ENCODE data around the gene PRPH2.

The PRPH2 gene

DNA sequence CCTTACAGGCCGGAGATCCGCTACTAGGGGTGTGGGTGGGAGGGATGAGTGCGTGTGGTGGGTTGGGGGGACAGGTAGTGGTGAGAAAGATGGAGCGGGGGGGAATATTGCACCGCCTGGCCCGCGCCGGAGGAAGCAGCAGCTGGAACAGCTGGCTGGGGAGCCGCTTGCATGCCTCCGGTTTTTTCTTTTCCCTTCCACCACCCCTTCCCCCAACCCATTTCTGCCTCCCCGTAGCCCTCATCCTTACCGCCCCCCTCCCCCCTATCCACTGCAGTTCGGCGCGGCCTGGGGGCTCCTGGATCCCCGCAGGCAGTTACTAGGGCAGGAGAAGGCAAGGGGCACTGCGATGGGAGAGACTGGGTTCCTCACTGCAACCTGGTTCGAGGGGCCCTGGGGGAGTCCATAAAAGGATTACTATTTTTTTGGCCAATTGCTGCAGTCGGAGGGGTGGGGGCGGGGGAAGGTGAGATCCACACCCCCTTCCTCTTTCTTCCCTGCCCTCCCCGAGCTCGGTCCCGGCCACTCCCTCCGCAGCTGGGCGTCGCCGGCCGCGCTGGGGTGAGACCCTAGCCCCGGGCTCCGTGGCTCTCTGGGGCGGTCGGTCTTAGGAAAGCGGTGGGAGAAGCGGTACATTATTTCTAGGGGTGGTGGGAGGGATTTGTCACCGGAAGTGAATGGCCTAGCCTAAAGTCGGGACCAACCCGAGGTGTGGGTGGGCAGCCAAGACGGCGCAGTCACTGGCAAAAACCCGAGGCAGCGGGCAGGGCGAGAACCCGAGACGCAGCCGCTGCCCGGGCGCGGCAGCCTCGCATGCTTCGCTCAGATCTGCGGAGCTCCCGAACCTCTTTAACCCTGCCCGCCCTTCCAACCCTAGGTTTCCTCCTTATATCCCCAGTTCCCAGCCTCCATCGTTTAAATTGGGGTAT is 24.3 kb upstream of the PRPH2 start:
- Histone ChIP-seq H3K27me3 (ENCODE audit: insufficient read depth, poor library complexity, severe bottlenecking) (no peaks in the 10 kb centered on the region), H3K27ac (ENCODE audit: poor library complexity, severe bottlenecking) (peak overlapping the region; percentile 94), H3K4me1 (ENCODE audit: insufficient read depth, poor library complexity, severe bottlenecking) (peaks cover 24% of the 10 kb centered on the region), H3K4me3 (ENCODE audit: severe bottlenecking) (peak overlapping the region; percentile 76), H3K36me3 (ENCODE audit: low read depth) (no peaks in the 10 kb centered on the region), H3K9me3 (ENCODE audit: severe bottlenecking) (no peaks in the 10 kb centered on the region)
- TF ChIP-seq, protein P1, sequence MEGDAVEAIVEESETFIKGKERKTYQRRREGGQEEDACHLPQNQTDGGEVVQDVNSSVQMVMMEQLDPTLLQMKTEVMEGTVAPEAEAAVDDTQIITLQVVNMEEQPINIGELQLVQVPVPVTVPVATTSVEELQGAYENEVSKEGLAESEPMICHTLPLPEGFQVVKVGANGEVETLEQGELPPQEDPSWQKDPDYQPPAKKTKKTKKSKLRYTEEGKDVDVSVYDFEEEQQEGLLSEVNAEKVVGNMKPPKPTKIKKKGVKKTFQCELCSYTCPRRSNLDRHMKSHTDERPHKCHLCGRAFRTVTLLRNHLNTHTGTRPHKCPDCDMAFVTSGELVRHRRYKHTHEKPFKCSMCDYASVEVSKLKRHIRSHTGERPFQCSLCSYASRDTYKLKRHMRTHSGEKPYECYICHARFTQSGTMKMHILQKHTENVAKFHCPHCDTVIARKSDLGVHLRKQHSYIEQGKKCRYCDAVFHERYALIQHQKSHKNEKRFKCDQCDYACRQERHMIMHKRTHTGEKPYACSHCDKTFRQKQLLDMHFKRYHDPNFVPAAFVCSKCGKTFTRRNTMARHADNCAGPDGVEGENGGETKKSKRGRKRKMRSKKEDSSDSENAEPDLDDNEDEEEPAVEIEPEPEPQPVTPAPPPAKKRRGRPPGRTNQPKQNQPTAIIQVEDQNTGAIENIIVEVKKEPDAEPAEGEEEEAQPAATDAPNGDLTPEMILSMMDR (IDR thresholded peaks at IDR 0.05; ENCODE audit: poor library complexity, severe bottlenecking) = no peak
- DNase-seq (ENCODE audit: low spot score) (peak; percentile 90), ATAC-seq (ENCODE audit: low read depth) (peak; percentile 72)

DNA sequence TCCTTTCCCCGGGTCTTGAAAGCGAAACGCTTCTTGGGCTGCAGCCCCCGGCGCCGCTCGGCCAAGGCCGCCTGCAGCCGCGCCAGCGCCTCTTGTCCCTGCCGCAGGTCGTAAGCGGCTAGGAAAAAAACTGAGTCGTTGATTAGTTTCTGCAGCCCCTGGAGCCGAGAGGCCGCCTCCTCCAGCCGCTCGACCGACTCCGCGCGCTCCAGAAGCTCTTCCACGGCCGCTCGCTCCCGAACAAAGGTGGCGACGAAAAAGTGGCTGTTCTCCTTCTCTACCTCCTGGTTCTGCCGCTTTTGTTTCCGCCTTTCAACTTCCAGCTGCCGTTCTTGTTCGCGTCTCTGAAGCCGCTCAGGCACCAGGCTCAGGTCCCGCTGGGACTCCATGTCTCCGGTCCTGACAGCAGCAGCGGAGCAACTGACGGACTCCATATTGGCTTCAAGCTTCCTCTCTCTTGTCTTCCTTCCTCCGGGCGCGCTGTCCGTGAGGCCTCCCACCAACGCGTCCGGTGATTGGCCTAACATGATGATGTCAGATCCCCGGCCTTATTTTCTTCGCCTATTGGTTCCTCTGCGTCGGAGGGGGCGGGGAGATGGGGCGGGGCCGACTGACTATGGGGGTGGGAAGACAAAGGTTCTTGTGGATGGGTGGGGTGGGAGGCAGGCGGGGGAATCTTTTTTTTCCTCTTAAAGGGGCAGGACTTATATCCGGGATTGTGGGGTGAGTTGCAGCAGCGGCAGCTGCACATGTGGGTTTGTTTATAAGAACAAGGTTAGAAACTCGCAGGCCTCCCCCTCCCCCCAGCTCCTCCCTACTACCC is 23.5 kb upstream of the PRPH2 start, which contains the start of gene TBCC:
TSS of gene TBCC (minus strand) at position 464 of the 823 bp plus-strand sequence. CDS start at position 434, 30 bp downstream.
- peak within 1 kb of the TSS; percentile 76 for H3K4me3 ChIP-seq (ENCODE audit: severe bottlenecking)
- H3K27me3 ChIP-seq (ENCODE audit: insufficient read depth, poor library complexity, severe bottlenecking) = no peaks in the 10 kb centered on the region
- peaks cover 24% of the 10 kb centered on the region for H3K4me1 ChIP-seq (ENCODE audit: insufficient read depth, poor library complexity, severe bottlenecking)
- no peaks in the 10 kb centered on the region for H3K9me3 ChIP-seq (ENCODE audit: severe bottlenecking)
- DNase-seq (ENCODE audit: low spot score) = peak; percentile 96
- ATAC-seq (ENCODE audit: low read depth) = peak; percentile 75
- no peaks in the 10 kb centered on the region for H3K36me3 ChIP-seq (ENCODE audit: low read depth)
- TF ChIP-seq, protein P1 (IDR thresholded peaks at IDR 0.05; ENCODE audit: poor library complexity, severe bottlenecking) = no peak
- H3K27ac ChIP-seq (ENCODE audit: poor library complexity, severe bottlenecking) = peak within 1 kb of the TSS; percentile 94

DNA sequence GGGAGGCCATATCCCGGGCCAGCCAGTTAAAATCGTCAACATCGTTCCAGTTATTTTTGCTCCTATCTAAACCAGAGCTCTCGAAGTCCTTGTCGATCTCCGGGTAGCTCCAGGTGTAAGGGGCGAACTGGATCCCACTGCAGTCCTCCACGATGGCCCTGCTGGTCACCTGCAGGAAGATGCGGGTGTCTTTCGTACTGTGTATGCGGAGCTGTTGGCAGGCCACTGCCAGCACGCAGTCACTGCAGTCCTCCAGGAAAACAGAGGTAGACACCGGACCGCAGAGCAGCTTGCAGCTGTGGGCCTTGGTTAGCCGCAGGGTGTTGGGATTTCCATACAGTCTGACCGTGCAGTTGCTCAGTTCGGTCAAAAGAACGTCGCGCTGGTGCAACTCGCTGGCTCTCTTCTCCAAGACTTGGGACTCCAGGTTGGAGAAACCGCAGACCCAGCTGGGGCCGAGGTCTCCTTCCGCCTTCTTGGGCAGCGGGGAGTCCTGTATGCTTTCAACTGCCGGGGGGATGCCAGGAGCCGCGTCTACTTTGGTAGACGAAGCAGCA is 22.8 kb upstream of the PRPH2 start:
- no peaks in the 10 kb centered on the region for H3K36me3 ChIP-seq (ENCODE audit: low read depth)
- peak overlapping the region; percentile 94 for H3K27ac ChIP-seq (ENCODE audit: poor library complexity, severe bottlenecking)
- peak overlapping the region; percentile 76 for H3K4me3 ChIP-seq (ENCODE audit: severe bottlenecking)
- no peak for ATAC-seq (ENCODE audit: low read depth)
- no peaks in the 10 kb centered on the region for H3K9me3 ChIP-seq (ENCODE audit: severe bottlenecking)
- H3K27me3 ChIP-seq (ENCODE audit: insufficient read depth, poor library complexity, severe bottlenecking) = no peaks in the 10 kb centered on the region
- H3K4me1 ChIP-seq (ENCODE audit: insufficient read depth, poor library complexity, severe bottlenecking) = peaks cover 24% of the 10 kb centered on the region
- TF ChIP-seq, protein P1 (IDR thresholded peaks at IDR 0.05; ENCODE audit: poor library complexity, severe bottlenecking) = no peak
- no peak for DNase-seq (ENCODE audit: low spot score)

DNA sequence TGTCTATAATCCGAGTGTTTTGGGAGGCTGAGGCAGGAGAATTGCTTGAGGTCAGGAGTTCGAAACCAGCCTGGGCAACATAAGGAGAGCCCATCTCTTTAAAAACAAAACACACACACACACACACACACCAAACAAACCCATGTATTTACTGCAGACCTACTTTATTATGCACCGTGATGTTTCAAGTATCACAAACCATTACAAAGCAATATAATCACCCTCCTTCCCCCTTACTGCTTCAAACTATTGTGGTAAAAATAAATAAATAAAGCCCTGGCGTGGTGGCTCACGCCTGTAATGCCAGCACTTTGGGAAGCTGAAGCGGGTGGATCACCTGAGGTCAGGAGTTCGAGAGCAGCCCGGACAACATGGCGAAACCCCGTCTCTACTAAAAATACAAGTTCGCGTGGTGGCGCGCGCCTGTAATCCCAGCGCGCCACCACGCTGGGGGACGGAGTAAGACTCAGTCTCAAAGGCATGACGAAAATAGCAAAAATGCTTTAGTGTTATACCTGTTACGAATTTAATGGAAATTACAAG is 22.0 kb upstream of the PRPH2 start:
- TF ChIP-seq, protein P1 (IDR thresholded peaks at IDR 0.05; ENCODE audit: poor library complexity, severe bottlenecking) = no peak
- ATAC-seq (ENCODE audit: low read depth) = no peak
- H3K4me1 ChIP-seq (ENCODE audit: insufficient read depth, poor library complexity, severe bottlenecking) = peaks cover 24% of the 10 kb centered on the region
- H3K27ac ChIP-seq (ENCODE audit: poor library complexity, severe bottlenecking) = no peak overlapping the region
- no peaks in the 10 kb centered on the region for H3K9me3 ChIP-seq (ENCODE audit: severe bottlenecking)
- H3K4me3 ChIP-seq (ENCODE audit: severe bottlenecking) = peak overlapping the region; percentile 76
- DNase-seq (ENCODE audit: low spot score) = no peak
- no peaks in the 10 kb centered on the region for H3K36me3 ChIP-seq (ENCODE audit: low read depth)
- H3K27me3 ChIP-seq (ENCODE audit: insufficient read depth, poor library complexity, severe bottlenecking) = no peaks in the 10 kb centered on the region

Data from RWPE2 (cell line).